GM12865 (cell line): ENCODE data around the gene ZNF215.

ENCODE experiments used
- DNase-seq: peaks from one replicate; pipeline ENCODE4 v3.0.0; 2010; ENCODE audit warnings: low read depth
- H3K4me3 ChIP-seq: 2 replicates; pipeline ENCODE4 v1.5.1; 2011; ENCODE audit warnings: mild to moderate bottlenecking, low read depth, low read length, control low read depth
- TF ChIP-seq, protein P1 (sequence below): IDR thresholded peaks from 2 replicates; pipeline ENCODE4 v1.5.1; 2011; ENCODE audit warnings: low read length, control low read depth, low read depth, inconsistent platforms; ENCODE audit not compliant: insufficient read depth; ENCODE audit errors: missing control alignments

Gene ZNF215

GRCh38 chr11:6992457-6993417, 66.5 kb downstream of the ZNF215 start:
- H3K4me3 ChIP-seq, result no peak overlapping the region
- TF ChIP-seq, protein P1, sequence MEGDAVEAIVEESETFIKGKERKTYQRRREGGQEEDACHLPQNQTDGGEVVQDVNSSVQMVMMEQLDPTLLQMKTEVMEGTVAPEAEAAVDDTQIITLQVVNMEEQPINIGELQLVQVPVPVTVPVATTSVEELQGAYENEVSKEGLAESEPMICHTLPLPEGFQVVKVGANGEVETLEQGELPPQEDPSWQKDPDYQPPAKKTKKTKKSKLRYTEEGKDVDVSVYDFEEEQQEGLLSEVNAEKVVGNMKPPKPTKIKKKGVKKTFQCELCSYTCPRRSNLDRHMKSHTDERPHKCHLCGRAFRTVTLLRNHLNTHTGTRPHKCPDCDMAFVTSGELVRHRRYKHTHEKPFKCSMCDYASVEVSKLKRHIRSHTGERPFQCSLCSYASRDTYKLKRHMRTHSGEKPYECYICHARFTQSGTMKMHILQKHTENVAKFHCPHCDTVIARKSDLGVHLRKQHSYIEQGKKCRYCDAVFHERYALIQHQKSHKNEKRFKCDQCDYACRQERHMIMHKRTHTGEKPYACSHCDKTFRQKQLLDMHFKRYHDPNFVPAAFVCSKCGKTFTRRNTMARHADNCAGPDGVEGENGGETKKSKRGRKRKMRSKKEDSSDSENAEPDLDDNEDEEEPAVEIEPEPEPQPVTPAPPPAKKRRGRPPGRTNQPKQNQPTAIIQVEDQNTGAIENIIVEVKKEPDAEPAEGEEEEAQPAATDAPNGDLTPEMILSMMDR, result no peak
- no peak for DNase-seq

DNA sequence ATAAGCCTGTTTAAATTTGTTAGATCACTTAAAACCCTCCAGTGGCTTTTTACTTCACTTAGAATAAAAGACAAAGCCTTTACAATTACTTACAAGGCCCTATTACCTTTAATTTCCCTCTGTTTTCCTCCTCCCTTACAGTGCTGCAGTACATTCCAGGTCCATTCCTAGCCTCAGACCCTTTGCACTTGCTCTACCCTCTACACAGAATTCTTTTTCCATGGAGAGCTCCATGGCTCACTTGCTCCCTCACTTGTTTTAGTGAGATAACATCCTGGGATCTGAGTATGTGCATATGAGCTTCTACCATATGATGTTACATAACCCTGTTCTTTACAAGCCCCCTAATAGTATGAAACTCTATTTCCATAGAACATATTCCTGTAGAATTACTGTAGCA, 69.5 kb downstream of the ZNF215 start:
- no peak for DNase-seq
- no peak overlapping the region for H3K4me3 ChIP-seq
- TF ChIP-seq, protein P1, result no peak

- TF ChIP-seq, protein P1, result no peak
- no peak overlapping the region for H3K4me3 ChIP-seq
- DNase-seq, result peak; percentile 40
Observed at GRCh38 chr11:7004482-7004881, 78.3 kb downstream of the ZNF215 start.
